H1 (cell line): ENCODE data around the gene ENOX2.

Source experiments
- CTCF ChIP-seq, 3 experiments: IDR thresholded peaks; 1 replicate in 2 of 3; 2 replicates in 1 of 3; pipeline versions ENCODE4 v1.5.1 to v1.6.1; 2011; ENCODE audit warnings: low read length in 3 of 3, mild to moderate bottlenecking in 3 of 3, inconsistent platforms in 2 of 3, low read depth in 1 of 3, moderate library complexity in 1 of 3; ENCODE audit not compliant: insufficient read depth in 1 of 3; ENCODE audit errors: control extremely low read depth in 1 of 3
- EZH2 ChIP-seq: fragments of 200-600 bp; sonication (generic); IDR thresholded peaks from 2 replicates; pipeline ENCODE4 v1.7.1; 2012; ENCODE audit warnings: low read depth, mild to moderate bottlenecking, moderate library complexity, low read length, inconsistent platforms; ENCODE audit not compliant: severe bottlenecking
- MAFK ChIP-seq: IDR thresholded peaks from 2 replicates; pipeline ENCODE4 v1.6.1; 2012; ENCODE audit warnings: low read depth, mild to moderate bottlenecking, improper control_type of control experiment, low read length
- MAX ChIP-seq: IDR thresholded peaks from 2 replicates; pipeline ENCODE4 v1.6.1; 2012; ENCODE audit warnings: inconsistent platforms
- TAF1 ChIP-seq: IDR thresholded peaks from 2 replicates; pipeline ENCODE4 v1.6.1; 2011; ENCODE audit warnings: mild to moderate bottlenecking, low read depth, low read length
- TEAD4 ChIP-seq: IDR thresholded peaks from 2 replicates; pipeline ENCODE4 v1.6.1; 2012; ENCODE audit warnings: low read depth, low read length, inconsistent platforms, mixed read lengths

- TF ChIP-seq CTCF (IDR thresholded peaks at IDR 0.05; ENCODE audit: control extremely low read depth in 1 of 3, insufficient read depth in 1 of 3, low read depth in 1 of 3, low read length in 3 of 3): no peak
- no peak for TF ChIP-seq MAX
- TF ChIP-seq TAF1: no peak
- no peak for TF ChIP-seq EZH2
- no peak for TF ChIP-seq MAFK
- no peak for TF ChIP-seq TEAD4
These were observed 56.3 kb downstream of the ENOX2 start for GRCh38 chrX:130846746-130847145.
